ENCODE data around the gene LCOR.

GRCh38 chr10:96895662-96896424, 63.7 kb downstream of the LCOR start:
- TF ChIP-seq CTCF (IDR thresholded peaks at IDR 0.05) (no peak), POLR2A (IDR thresholded peaks at IDR 0.05) (no peak)
